Retinal pigment epithelial cell (primary cell): ENCODE measurements around the gene ZNF385B.

Experiments used
- DNase-seq: peaks from one replicate; pipeline ENCODE4 v3.0.0-alpha.2; 2010; ENCODE audit warnings: low read depth
- H3K4me3 ChIP-seq: 2 replicates; pipeline ENCODE4 v1.5.1; 2011; ENCODE audit warnings: mild to moderate bottlenecking, low read length, control low read depth, moderate library complexity
- CTCF ChIP-seq: conservative IDR thresholded peaks from 2 replicates; pipeline ENCODE4 v1.5.1; 2011; ENCODE audit warnings: low read depth, low read length, control low read depth, inconsistent platforms

The ZNF385B gene

GRCh38 chr2:179559108-179559806 lies 302.2 kb downstream of the ZNF385B start:
- H3K4me3 ChIP-seq = no peak overlapping the region
- no peak for DNase-seq
- no peak for TF ChIP-seq CTCF

- no peak overlapping the region for H3K4me3 ChIP-seq
- no peak for DNase-seq
- no peak for TF ChIP-seq CTCF
Measured at GRCh38 chr2:179558010-179558934, 303.1 kb downstream of the ZNF385B start.

GRCh38 chr2:179556425-179556824 lies 305.0 kb downstream of the ZNF385B start:
- DNase-seq = no peak
- no peak overlapping the region for H3K4me3 ChIP-seq
- no peak for TF ChIP-seq CTCF

GRCh38 chr2:179555691-179556283 lies 305.6 kb downstream of the ZNF385B start:
- H3K4me3 ChIP-seq = no peak overlapping the region
- DNase-seq = no peak
- TF ChIP-seq CTCF = no peak

GRCh38 chr2:179554639-179555386 lies 306.6 kb downstream of the ZNF385B start:
- no peak overlapping the region for H3K4me3 ChIP-seq
- no peak for TF ChIP-seq CTCF
- DNase-seq = no peak

- DNase-seq = no peak
- no peak for TF ChIP-seq CTCF
- no peak overlapping the region for H3K4me3 ChIP-seq
Measured at GRCh38 chr2:179553382-179553781, 308.0 kb downstream of the ZNF385B start.
